GM21515 (cell line): ENCODE data around the gene TRIP11.

ENCODE experiments used
- ATAC-seq: cut with Tn5 transposase; IDR thresholded peaks from one replicate; pipeline ENCODE4 v1.9.1; 2021; ENCODE audit not compliant: unreplicated experiment

Gene TRIP11

DNA sequence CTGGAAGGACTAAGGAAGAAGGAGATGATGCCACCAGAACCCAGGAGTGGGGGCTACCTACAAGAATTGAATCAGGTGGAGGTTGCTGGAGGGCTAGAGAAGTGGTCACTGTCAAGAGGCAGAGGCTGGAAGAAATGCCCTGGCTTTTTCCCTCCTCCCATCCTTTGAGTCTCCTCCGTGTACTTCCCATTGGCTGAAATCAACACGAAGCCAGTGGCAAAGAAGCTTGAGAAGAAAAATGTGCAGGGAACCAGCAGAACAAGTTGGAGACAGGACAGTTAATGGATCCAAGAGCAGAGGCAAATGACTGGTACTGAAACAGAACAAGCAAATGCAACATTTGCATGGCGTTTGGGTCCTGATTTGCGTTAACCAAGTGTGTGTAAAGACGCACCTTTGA, 83.2 kb downstream of the TRIP11 start:
- ATAC-seq: no peak

DNA sequence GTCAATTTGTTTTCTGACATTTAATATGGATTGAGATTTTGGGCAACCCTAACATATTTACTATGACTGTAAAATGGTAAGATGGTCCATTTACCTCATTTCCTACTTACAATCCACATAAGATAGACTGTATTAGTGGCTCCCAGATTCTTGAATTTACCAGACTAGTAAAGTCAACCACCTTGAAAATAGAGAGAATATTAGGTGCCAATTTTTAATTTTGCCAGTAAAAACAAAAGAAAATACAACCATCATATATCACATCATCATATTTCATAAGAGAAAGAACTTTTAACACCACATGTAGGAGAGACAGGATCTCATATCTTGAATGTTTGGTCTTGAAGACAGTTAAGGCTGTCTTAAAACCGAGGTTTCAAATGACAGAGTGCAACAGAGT, 84.7 kb downstream of the TRIP11 start:
- ATAC-seq: no peak

DNA sequence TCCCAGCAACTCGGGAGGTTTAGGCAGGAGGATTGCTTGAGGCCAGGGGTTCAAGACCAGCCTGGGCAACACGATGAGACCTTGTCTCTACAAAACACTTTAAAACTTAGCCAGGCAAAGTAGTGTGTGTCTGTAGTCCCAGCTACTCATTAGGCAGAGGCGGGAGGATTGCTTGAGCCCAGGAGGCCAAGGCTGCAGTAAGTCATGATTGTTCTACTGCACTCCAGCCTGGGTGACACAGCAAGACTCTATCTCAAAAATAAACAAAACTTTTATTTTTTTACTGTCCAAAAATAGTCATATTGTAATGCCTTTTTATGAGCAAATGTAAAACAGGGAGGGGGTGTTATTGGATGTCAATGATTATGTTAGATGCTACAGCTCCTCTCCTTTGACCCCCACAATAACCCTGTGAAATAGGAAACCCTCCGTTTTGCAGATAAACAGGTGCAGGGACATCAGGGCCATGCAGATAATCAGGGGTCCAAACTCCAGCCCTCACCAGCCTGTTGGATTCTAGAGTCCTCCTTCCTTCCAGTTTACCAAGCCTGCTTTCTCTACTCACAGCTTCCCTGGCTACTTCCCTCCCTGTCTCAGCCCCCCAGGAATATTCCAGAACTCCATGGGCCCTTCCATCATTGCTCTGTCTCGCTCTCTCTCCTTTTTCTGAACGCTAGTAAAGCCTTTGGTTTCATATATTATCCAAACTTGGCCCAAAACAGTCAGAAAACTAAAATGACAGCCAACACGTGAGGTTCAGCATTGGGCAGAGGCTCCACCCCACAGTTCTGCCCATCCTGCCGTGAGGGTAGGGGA, 86.5 kb downstream of the TRIP11 start:
- ATAC-seq: no peak

DNA sequence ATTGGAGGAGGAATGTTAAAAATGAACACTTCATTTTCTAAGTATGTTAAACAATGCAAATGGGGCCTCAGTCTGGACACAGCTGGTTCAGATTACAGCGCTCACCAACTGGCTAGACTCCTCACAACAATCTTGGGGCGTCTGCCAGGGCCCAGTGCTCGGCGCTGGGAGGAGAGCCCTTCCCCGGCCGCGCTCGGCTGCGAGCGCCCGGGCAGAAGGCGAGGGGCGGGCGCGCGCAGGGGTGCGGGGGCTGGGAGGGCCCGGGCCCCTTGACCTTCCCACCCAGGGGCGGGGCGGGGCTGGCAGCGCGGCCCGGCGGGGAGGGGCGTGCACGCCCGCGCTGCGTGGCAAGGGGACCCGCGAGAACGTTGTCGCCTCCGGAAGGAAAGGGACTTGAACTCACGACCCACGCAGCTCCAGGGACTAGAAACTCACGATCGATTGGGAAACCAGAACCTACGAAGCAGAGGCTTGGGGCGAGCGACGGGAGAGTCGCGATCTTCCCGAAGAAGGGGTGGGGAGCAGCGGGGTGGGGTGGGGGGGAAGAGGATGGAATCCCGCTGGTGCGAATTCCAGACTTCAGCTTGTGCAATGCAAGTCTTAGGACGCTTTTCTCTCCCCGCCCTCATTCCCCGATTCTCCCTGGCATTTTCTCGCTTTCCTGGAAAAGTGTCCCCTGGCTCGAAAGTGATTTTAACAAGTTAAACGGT, 92.2 kb downstream of the TRIP11 start, which contains the start of gene FBLN5:
Gene FBLN5 (minus strand): TSS at position 220 of the 710 bp plus-strand sequence. CDS start 465 bp downstream, outside the sequence.
- ATAC-seq: no peak

DNA sequence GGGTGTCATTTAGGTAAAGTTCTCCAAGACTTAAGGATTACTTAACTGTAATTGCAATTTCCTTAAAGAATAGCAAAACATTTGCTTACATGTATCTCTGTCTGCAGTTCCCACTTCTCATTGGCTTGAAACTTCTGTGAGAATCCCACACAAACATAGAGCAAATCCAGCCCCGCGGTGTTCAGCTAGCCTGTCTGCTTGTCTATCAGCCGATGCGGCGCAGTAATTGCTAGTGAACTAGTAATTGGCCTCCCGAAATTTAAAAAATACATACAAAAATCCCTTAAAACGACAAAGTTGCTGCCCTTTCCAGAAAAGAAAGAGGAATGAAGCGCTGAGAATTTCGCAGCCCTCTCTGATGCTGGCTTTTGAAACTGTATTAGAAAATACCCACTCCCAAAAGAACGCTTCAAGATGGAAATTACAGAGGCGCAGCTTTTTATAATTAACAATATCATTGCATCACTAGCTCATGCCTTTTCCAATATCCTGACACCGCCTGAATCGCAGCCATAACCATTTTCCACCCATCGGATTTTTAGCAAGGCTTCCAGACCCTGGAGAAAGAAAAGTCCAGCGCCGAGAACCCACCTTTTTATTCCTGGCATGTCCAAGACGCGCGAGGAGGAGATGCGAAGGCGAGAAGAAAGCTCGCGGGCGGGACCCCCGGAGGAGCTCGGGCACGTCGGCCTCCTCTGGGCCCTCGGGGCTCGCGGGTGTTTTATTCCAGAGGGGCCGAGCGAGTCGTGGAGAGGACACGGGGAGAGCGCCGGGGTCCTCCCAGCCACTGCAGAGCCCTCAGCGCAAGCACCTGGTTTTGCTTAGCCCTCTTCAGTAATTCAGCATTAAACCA, 93.0 kb downstream of the TRIP11 start:
- no peak for ATAC-seq

GRCh38 chr14:91945751-91946621, 93.9 kb downstream of the TRIP11 start:
- no peak for ATAC-seq

DNA sequence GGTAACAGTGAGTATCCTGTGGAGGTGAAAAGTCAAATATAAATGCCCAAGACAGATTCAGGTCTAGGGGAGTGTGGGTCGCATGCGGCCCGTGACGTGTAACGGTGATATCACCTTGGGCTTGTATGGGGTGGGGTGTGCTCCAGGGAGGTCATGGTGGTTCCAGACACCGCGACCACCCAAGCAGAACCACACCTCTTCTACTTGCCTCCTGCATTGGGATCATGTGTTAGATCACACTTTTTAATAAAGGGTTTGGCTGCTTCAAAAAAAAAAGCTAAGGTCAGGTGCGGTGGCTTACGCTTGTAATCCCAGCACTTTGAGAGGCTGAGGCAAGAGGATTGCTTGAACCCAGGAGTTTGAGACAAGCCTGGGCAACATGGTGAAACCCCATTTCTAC, 96.9 kb downstream of the TRIP11 start:
- ATAC-seq: no peak

GRCh38 chr14:91942128-91942527, 97.7 kb downstream of the TRIP11 start:
- ATAC-seq: no peak

- ATAC-seq: no peak
Measured at GRCh38 chr14:91940209-91940608, 99.7 kb downstream of the TRIP11 start.

DNA sequence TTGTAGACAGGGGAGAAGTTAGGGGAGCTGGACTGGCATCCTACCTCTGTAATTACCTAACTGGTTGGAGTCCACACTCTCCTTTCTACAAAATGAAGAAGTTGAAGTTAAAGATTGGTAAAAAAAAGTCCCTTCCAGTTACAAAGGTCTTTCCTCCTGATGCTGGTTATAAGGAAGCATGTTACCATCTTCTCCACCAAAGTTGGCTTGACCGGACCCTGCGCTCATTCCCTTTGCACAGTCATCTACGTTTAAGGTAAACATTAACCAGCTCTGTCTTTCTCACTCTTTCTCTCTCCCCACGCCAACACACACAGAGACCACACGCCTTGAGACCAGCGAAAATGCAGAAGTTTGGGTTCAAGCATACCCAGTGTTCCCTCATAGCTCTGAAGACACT, 104.3 kb downstream of the TRIP11 start:
- no peak for ATAC-seq

GRCh38 chr14:91934554-91935285, 105.1 kb downstream of the TRIP11 start:
- ATAC-seq: no peak

DNA sequence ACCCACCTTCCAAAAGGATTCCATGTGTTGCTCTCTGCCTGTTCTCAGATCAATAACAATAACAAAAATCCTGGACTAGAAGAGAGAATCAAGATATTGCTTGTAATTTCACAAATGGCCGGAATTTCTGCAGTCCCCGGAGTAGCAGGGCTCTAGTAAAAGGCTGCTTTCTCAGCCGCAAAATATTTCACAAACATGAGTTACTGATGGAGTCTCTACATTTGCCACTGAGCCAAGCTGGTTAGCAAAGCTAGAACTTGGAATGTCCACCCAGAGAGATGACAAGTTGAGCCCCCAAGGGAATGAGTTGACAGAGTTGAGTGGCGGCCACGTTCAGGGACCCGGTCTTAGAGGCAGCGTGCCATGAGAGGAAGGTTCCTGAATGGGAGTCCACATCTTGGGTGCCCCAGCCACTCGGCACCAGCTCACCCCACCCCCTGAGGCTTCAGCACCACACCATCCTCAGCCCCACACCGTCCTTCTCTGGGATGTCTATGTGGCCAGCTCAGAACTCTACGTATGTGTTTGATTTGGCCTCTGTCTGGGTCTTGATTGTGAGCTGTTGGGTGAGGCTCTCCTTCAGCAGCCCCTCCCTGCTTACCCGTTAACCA, 108.3 kb downstream of the TRIP11 start:
- no peak for ATAC-seq

DNA sequence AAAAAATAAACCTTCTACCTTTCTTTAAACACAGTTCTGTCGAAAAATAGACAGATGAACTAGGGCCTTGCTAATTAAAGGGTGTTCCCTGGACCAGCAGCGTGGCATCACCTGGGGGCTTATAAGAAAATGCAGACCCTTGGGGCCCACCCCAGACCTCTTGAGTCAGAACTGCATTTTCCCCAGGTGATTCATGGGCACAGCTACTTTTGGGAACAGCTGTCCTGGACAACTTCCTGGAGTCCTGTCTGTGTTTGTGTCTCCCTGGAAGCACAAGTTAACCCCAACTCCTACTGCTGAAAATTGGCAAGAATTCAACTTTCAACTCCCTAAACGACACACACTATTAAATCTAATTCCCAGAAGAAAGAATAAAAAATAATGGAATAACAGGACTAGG, 110.2 kb downstream of the TRIP11 start:
- no peak for ATAC-seq

- no peak for ATAC-seq
Measured at GRCh38 chr14:91927800-91928199, 112.1 kb downstream of the TRIP11 start.

GRCh38 chr14:91927191-91927590, 112.7 kb downstream of the TRIP11 start:
- ATAC-seq: no peak

DNA sequence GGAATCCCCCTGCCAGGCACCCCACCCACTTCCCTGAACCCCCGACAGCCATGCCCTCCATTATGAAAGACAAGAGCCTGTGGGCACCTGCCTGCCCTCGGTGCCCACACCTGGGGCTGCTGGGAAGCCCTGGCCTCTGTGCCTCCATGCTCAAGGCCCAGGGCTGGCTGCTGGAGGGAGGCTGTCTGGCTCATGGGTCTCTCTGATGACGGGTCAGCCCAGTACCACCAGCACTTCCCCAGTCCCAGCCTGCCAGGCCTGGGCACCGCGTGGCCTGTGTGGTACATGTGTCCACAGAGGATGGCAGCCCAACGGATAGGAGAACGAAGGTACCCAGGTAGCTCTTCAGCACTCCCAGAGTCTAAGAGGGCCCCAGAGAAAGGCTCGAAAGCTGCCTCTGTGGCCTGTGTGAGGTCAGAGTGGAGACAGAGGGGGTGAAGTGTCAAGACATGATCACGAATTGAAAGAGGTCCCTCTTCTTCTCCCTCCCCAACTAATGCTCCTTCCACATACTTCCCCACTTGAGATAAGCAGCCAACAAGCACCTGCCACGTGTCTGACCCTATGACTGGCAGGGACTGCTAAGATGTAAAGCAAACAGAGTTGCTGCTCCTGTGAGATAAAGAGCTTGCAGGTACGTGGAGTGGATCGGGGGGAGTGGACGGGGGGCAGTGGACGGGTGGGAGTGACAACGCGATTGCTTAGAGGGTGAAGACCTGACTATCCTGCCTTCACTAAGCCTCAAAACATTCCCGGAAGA, 113.5 kb downstream of the TRIP11 start:
- ATAC-seq: no peak

GRCh38 chr14:91925727-91926121, 114.1 kb downstream of the TRIP11 start:
- ATAC-seq: no peak

DNA sequence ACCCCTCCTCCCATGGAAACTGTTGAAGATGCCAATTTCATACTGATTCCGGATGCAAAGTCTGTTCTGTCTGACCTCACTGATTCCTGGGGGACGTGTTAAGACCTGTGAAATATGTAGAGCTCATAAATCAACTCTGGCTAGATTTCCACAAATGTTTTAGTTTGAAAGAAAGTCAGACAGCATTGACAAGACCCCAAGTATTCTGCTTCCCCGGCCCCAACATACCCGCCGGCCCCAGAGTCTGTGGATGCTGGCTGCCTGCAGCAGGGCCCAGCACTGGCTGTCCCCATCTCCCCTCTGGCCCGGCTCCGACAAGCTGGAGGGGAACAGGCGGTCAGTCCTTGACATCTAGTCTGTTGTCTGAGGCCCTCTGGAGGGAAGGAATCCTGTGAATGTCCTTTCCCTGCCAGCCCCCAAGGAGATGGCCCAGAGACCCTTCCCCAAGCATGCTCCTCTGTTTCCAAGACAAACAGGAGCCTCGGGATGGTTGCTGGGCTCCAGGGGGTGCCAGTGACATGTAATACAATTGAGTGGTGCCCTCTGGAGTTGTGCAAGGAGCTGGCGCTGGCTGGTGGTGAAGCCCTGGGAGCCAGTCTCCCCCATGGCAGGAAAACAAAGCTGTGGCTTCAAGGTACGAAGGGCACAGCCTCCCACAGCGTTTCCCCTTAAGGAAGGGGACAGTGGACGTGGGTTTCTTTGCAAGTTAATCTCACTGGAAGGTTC, 114.7 kb downstream of the TRIP11 start:
- no peak for ATAC-seq
